Activated effector memory CD4-positive, alpha-beta T cell treated with Interleukin-2 at 50 U/mL for 16 hours (primary cell): ENCODE measurements around the gene MFN2.

Experiments
- DNase-seq: peaks from one replicate; pipeline ENCODE4 v3.0.0-alpha.2; 2020

The MFN2 gene

GRCh38 chr1:11960715-11961114 is 19.5 kb upstream of the MFN2 start:
- DNase-seq = no peak

GRCh38 chr1:11961230-11961629 is 19.0 kb upstream of the MFN2 start:
- DNase-seq = no peak

GRCh38 chr1:11963622-11964021 is 16.6 kb upstream of the MFN2 start:
- DNase-seq = no peak

GRCh38 chr1:11964656-11965055 is 15.6 kb upstream of the MFN2 start:
- no peak for DNase-seq

GRCh38 chr1:11967028-11967547 is 13.2 kb upstream of the MFN2 start:
- no peak for DNase-seq

DNA sequence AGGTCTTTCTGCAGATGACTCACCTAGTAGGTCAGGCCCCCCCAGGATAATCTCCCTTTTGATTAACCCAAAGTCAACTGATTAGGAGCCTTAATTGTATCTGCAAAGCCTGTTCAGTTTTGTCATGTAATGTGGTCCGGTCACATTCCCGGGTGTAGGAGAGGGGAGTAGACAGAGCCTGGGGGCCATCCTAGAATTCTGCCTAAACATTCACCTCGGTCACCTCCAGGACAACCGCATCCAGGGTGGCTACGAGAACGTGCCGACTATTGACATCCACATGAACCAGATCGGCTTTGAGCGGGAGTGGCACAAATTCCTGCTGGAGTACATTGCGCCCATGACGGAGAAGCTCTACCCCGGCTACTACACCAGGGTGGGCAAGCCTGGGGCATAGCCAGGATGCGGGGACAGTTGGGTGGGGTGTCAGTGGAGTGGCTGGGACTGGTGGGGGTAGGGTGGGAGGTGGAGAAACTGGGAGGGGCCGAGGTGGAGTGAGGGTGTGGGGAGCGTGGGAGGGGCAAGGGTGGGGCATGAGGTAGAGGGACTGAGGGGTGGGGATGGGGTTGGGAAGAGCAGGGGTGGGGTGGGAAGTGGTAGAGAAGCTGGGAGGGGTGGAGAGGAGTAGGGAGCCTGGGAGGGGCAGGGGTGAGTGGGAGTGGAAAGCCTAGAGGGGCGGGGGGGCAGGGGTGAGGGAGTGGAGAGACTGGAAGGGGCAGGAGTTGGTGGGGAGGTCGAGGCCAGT is 9.6 kb upstream of the MFN2 start:
- DNase-seq = no peak

- no peak for DNase-seq
Measured at GRCh38 chr1:11977625-11978024, 2.6 kb upstream of the MFN2 start.

GRCh38 chr1:11978301-11978700 is 1.9 kb upstream of the MFN2 start:
- DNase-seq = no peak

GRCh38 chr1:11979028-11979850 is 1.0 kb upstream of the MFN2 start:
- DNase-seq = no peak

GRCh38 chr1:11980676-11980972 is 380 bp downstream of the MFN2 start:
- no peak for DNase-seq

GRCh38 chr1:11981378-11982009 is 1.2 kb downstream of the MFN2 start:
- DNase-seq = no peak

DNA sequence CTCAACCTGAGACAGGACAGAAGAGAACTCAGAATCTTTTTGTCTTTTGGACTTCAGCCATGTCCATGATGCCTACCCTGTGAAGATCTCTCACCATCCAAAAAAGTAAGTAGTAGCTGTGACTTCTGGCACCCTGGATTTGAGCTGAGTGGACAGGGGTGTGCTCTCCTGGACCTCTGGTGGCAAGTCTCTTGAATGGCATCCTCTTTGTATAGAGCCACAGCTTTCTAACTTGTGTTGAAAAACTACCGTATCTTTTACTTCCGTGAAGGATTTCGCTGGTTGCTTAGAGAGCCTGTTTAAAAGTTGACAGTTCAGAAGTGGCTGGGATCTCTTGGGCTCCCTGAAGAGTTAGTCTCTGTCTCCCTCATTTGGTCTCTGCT is 1.8 kb downstream of the MFN2 start:
- no peak for DNase-seq

DNA sequence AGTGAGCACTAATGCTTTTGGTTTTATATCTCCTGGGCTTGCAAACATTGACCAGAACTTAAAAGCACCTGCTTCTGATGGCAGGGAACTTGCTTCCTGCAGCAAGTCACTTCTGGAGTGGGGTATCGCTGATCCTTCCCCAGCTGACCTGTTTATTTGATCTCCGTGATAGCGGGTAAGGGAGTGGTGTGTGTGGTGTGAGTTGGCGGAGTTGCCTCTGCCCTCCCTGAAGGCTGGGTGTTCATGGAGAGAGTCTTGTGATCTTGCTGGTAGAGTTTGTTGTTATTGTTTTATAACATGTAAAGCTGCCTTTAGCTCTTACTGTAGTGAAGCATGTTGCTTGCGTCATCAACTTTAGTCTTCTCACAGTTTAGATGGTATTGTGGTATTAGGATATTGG is 3.9 kb downstream of the MFN2 start:
- DNase-seq = no peak

- DNase-seq = no peak
Measured at GRCh38 chr1:11984576-11984975, 4.3 kb downstream of the MFN2 start.

- no peak for DNase-seq
Measured at GRCh38 chr1:11985171-11985570, 4.9 kb downstream of the MFN2 start.

- DNase-seq = no peak
Measured at GRCh38 chr1:11985851-11986250, 5.6 kb downstream of the MFN2 start.

DNA sequence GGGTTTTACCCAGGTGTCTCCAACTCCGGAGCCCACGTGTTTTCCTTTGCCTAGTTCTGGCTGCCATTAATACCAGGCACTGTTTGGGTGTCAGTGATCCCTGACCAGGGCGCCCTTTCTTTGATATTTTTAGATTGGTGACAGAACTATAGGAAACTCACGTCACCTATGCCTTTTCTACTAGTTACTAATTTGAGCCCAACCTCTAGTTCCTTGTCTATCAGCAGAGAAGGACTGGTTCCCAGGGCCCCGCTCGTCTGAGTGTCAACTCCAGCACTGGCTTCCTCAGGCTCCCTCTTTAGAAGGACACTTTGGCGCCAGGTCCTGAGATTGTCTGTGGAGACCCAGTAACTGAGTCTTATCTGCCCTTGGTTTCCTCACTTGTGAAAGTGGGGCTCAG is 9.4 kb downstream of the MFN2 start:
- DNase-seq = no peak

DNA sequence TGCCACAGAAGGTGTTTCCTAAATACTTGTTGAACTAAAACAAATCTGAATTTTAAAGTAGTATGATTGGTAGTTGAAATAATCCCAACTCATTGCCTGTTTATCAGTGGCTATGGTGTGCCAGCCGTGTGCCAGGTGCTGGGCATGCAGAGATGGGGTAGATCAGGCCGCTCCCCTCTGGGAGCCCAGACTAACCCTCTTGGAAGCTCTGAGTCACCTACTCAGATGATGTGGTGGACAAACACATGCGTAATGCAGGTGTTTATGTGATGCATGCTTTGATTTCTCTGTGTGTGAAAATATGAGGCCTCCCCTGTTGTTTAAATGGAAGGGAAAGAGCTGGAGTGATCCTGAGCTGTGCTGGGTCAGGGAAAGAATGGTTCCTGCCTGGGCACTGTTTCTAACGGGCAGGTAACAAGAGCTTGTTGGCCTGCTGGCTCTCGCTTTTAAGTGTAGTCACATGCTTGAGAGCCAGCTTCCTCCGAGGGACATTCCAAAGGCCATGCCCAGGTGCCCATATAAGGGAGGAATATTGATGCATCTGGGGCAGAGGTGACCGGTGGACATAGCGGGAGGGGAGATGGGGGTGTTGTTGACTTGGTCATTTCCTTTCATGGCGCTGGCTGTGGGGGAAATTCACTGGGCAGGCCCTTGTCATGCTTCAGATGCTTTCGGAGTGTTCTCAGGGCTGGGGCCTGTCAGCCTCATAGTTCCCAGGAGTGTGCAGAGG is 10.2 kb downstream of the MFN2 start:
- no peak for DNase-seq

GRCh38 chr1:11991969-11992676 is 11.9 kb downstream of the MFN2 start:
- DNase-seq = no peak

DNA sequence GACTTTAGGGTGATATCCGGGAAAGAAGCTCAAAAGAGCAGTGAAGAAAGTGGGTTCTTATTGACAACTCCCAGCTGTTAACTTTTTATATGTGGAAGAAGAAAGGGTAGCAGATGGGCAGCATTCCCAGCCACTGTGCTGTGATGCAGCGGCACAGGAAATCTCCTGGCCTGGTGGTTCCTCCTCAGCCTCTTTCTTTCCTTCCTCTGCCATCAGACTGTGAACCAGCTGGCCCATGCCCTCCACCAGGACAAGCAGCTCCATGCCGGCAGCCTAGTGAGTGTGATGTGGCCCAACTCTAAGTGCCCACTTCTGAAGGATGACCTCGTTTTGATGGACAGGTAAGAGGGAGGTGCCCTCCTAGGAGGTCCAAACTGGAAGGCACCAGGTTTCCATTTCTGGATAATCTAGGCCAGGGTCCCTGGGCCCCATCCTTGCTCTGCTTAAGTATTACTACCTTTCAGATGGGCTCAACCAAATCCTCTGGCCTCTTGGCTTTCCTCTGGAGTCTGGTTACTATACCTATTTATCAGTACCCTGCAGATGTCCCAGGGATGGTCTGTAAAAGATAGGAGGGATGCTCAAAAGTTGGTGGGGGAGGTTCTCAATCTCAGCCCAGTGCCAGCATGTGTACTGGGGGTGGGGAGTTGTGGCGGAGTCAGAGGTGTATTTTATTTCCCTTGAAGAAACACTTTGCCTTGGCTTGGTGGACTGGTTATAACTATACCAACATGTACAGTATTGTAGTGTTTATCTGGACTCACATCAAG is 17.0 kb downstream of the MFN2 start:
- no peak for DNase-seq

- DNase-seq = no peak
Measured at GRCh38 chr1:11998636-11999035, 18.4 kb downstream of the MFN2 start.

GRCh38 chr1:11999236-11999635 is 19.0 kb downstream of the MFN2 start:
- no peak for DNase-seq
